Fibroblast of lung (primary cell): ENCODE results near the gene DLG4. TPM values are rescaled to one million over a fixed set of nuclear protein-coding genes. Genes with fewer than 3 reads are reported as not detected.

Experiments
- DNase-seq, 2 donors: peaks; one replicate each; pipeline versions ENCODE4 v3.0.0 to v3.0.0-alpha.2; 2010; ENCODE audit warnings: low read depth in 2 of 2
- H2AFZ ChIP-seq: 2 replicates; pipeline ENCODE4 v1.5.1; 2012; ENCODE audit warnings: low read length, control low read depth, inconsistent platforms
- H3K27ac ChIP-seq: 2 replicates; pipeline ENCODE4 v1.5.1; 2011; ENCODE audit warnings: low read length, control low read depth; ENCODE audit not compliant: insufficient read depth
- H3K27me3 ChIP-seq: 2 replicates; pipeline ENCODE4 v1.5.1; 2011; ENCODE audit warnings: mild to moderate bottlenecking, low read length; ENCODE audit not compliant: control insufficient read depth, insufficient read depth
- H3K36me3 ChIP-seq: 2 replicates; pipeline ENCODE4 v1.5.1; 2011; ENCODE audit warnings: low read length; ENCODE audit not compliant: control insufficient read depth, insufficient read depth
- H3K4me1 ChIP-seq: 2 replicates; pipeline ENCODE4 v1.5.1; 2011; ENCODE audit warnings: low read length; ENCODE audit not compliant: control insufficient read depth, insufficient read depth; ENCODE audit errors: extremely low read depth
- H3K4me2 ChIP-seq: 2 replicates; pipeline ENCODE4 v1.5.1; 2011; ENCODE audit warnings: low read length, control low read depth; ENCODE audit not compliant: insufficient read depth; ENCODE audit errors: extremely low read depth
- H3K4me3 ChIP-seq, 4 experiments: fragments of 200-600 bp in 1 of 4; sonication (generic) in 1 of 4; replicated peaks in 1 of 4; 2 replicates each; pipeline ENCODE4 v1.5.1; 2011 to 2016; ENCODE audit warnings: low read length in 4 of 4, low read depth in 3 of 4, mild to moderate bottlenecking in 3 of 4, control low read depth in 2 of 4, inconsistent platforms in 1 of 4, mixed read lengths in 1 of 4; ENCODE audit not compliant: insufficient read depth in 1 of 4; ENCODE audit errors: control extremely low read depth in 1 of 4
- H3K79me2 ChIP-seq: 2 replicates; pipeline ENCODE4 v1.5.1; 2012; ENCODE audit warnings: mild to moderate bottlenecking, low read length, inconsistent platforms; ENCODE audit not compliant: control insufficient read depth, insufficient read depth
- H3K9ac ChIP-seq: 2 replicates; pipeline ENCODE4 v1.5.1; 2011; ENCODE audit warnings: mild to moderate bottlenecking, low read length, control low read depth; ENCODE audit not compliant: insufficient read depth
- H3K9me3 ChIP-seq: 2 replicates; pipeline ENCODE4 v1.5.1; 2012; ENCODE audit warnings: low read depth, low read length; ENCODE audit not compliant: control insufficient read depth, insufficient read depth
- H4K20me1 ChIP-seq: 2 replicates; pipeline ENCODE4 v1.5.1; 2011; ENCODE audit warnings: low read length; ENCODE audit not compliant: control insufficient read depth, insufficient read depth; ENCODE audit errors: extremely low read depth
- EZH2 ChIP-seq: IDR thresholded peaks from 2 replicates; pipeline ENCODE4 v1.5.1; 2012; ENCODE audit warnings: low read length, control low read depth, mild to moderate bottlenecking; ENCODE audit errors: missing control alignments
- polyA plus RNA-seq, 2 donors: library from polyadenylated mRNA; depleted of rRNA in 1 of 2; stranded (reverse) in 1 of 2; unstranded in 1 of 2; fragments of >200 nt; gene quantifications; 2 replicates each; pipeline ENCODE4 v1.2.1, GENCODE V29; 2011 to 2012; ENCODE audit warnings: missing spikeins in 1 of 2
- total RNA-seq: library from RNA; depleted of rRNA; stranded (reverse); fragments of >200 nt; gene quantifications from 2 replicates; pipeline ENCODE4 v1.2.1, GENCODE V29; 2014
- TF ChIP-seq, protein P1 (sequence below), 2 donors: IDR thresholded peaks in 1 of 2; conservative IDR thresholded peaks in 1 of 2; 1 replicate in 1 of 2; 2 replicates in 1 of 2; pipeline ENCODE4 v1.5.1; 2011 to 2012; ENCODE audit warnings: low read length in 2 of 2, control low read depth in 1 of 2, inconsistent platforms in 1 of 2, low read depth in 1 of 2, mild to moderate bottlenecking in 1 of 2

The DLG4 gene
- total and polyA plus RNA-seq, 2 donors (not counting 1 experiment from before 2014, with no cell fraction given) = 11.3 to 22.0 TPM

DNA sequence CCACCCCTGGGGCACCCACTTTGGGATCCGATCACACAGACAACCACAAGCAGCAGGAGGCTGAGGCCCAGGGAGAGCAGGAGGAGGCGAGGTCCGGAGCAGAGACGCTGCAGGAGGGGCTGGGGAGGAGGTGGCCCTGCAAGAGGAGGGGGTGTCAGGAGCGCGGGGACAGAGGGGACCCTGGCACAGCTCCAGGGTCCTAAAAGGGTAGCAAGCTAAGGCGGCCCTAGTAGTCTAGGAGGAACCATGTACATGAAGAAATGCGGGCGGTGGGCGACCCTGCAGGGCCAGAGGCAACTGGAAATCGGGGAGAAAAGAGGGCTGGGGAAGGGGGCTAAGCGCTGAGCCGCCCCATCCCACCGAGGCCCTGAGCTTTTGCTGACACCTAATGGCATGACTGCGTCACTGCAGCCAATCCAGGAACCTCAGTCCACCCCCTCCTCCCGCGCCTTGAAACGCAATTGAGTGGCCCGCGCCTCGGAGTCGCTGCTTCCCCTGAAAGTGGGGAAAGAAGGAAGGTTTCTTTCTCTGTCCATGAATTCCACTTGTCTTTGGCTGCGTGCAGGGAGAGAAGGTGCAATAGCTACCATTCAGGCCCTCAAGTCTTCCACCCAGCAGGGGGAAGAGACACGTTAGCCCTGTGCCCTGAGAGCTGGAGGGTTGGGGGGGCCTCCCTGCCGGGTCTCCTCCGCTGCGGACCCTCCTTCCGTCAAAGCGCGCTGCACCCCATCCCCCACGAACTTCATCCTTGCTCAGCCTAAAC is 42.3 kb downstream of the DLG4 start:
- Histone ChIP-seq H3K4me1 (no peaks in the 10 kb centered on the region), H3K9me3 (no peaks in the 10 kb centered on the region)

GRCh38 chr17:7176841-7177190 is 42.8 kb downstream of the DLG4 start:
- TF ChIP-seq, protein P1, sequence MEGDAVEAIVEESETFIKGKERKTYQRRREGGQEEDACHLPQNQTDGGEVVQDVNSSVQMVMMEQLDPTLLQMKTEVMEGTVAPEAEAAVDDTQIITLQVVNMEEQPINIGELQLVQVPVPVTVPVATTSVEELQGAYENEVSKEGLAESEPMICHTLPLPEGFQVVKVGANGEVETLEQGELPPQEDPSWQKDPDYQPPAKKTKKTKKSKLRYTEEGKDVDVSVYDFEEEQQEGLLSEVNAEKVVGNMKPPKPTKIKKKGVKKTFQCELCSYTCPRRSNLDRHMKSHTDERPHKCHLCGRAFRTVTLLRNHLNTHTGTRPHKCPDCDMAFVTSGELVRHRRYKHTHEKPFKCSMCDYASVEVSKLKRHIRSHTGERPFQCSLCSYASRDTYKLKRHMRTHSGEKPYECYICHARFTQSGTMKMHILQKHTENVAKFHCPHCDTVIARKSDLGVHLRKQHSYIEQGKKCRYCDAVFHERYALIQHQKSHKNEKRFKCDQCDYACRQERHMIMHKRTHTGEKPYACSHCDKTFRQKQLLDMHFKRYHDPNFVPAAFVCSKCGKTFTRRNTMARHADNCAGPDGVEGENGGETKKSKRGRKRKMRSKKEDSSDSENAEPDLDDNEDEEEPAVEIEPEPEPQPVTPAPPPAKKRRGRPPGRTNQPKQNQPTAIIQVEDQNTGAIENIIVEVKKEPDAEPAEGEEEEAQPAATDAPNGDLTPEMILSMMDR (conservative IDR thresholded peaks at IDR 0.05 in 1 of 2, IDR thresholded peaks at IDR 0.05 in 1 of 2; ENCODE audit: low read depth in 1 of 2, low read length in 2 of 2) = no peak
- TF ChIP-seq EZH2 = no peak
- peaks cover 2% of the 10 kb centered on the region for H3K27me3 ChIP-seq
- no peak overlapping the region for H2AFZ ChIP-seq
- H3K9ac ChIP-seq = no peak overlapping the region
- H4K20me1 ChIP-seq = no peaks in the 10 kb centered on the region
- peak overlapping the region in 1 of 4 experiments; percentile 64 for H3K4me3 ChIP-seq
- DNase-seq = no peak
- no peaks in the 10 kb centered on the region for H3K4me1 ChIP-seq
- H3K36me3 ChIP-seq = no peaks in the 10 kb centered on the region
- H3K4me2 ChIP-seq = no peak overlapping the region
- no peaks in the 10 kb centered on the region for H3K9me3 ChIP-seq
- no peak overlapping the region for H3K27ac ChIP-seq
- H3K79me2 ChIP-seq = no peaks in the 10 kb centered on the region

More for the DNA sequence above, 42.3 kb downstream of the DLG4 start:
- Histone ChIP-seq H2AFZ (peak overlapping the region; percentile 86), H3K4me2 (peak overlapping the region; percentile 98), H3K27ac (no peak overlapping the region), H3K27me3 (peaks cover 2% of the 10 kb centered on the region), H3K36me3 (no peaks in the 10 kb centered on the region), H3K9ac (no peak overlapping the region), H4K20me1 (no peaks in the 10 kb centered on the region), H3K4me3 (peak overlapping the region; percentile 48 to 70 (median 56)), H3K79me2 (no peaks in the 10 kb centered on the region)
- DNase-seq = peak; percentile 61
- TF ChIP-seq EZH2 = no peak
- TF ChIP-seq, protein P1 (conservative IDR thresholded peaks at IDR 0.05 in 1 of 2, IDR thresholded peaks at IDR 0.05 in 1 of 2; ENCODE audit: low read depth in 1 of 2, low read length in 2 of 2) = peak; percentile 62 to 83

- Histone ChIP-seq H3K27ac (no peak overlapping the region), H4K20me1 (no peaks in the 10 kb centered on the region), H3K79me2 (no peaks in the 10 kb centered on the region), H3K4me1 (no peaks in the 10 kb centered on the region), H3K36me3 (no peaks in the 10 kb centered on the region), H2AFZ (no peak overlapping the region), H3K9me3 (no peaks in the 10 kb centered on the region), H3K27me3 (peaks cover 2% of the 10 kb centered on the region), H3K9ac (no peak overlapping the region), H3K4me3 (no peak overlapping the region), H3K4me2 (no peak overlapping the region)
- no peak for DNase-seq
- TF ChIP-seq EZH2 = peak; percentile 36
- TF ChIP-seq, protein P1 (conservative IDR thresholded peaks at IDR 0.05 in 1 of 2, IDR thresholded peaks at IDR 0.05 in 1 of 2; ENCODE audit: low read depth in 1 of 2, low read length in 2 of 2) = no peak
Measured at GRCh38 chr17:7176107-7176840, 43.4 kb downstream of the DLG4 start.
